HEK293 (cell line): ENCODE measurements around the gene TBC1D22A.

Source experiments
- ZNF776 ChIP-seq: fragments of 450-650 bp; formaldehyde crosslinking; IDR thresholded peaks from 2 replicates; pipeline ENCODE4 v1.5.0; 2017; ENCODE audit warnings: missing biosample characterization, missing genetic modification characterization, borderline replicate concordance
- TF ChIP-seq, protein P1 (sequence below): fragments of 450-650 bp; formaldehyde crosslinking; IDR thresholded peaks from 2 replicates; pipeline ENCODE4 v1.5.1; 2016; ENCODE audit warnings: missing biosample characterization, missing genetic modification characterization

DNA sequence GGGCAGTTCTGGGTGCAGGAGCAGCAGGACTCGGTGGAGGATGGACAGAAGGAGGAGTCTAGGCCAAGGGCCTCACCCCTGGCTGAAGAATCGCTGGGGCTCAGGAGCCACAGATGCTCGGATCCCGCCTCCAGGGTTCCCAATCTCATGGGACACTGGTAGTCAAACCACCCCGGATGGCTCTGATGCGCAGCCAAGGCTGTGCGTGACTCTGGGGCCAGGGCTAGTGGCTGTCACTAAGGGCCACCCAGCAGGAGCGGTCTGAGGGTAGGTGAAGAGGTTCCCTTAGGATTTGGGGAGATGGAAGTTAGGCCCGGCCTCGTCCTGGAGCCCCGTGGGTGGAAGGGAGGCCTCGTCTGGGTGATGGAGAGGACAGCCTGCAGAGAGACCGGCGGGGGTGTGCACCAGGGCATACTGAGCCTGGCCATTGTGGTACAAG is 300.6 kb downstream of the TBC1D22A start:
- no peak for TF ChIP-seq ZNF776
- TF ChIP-seq, protein P1, sequence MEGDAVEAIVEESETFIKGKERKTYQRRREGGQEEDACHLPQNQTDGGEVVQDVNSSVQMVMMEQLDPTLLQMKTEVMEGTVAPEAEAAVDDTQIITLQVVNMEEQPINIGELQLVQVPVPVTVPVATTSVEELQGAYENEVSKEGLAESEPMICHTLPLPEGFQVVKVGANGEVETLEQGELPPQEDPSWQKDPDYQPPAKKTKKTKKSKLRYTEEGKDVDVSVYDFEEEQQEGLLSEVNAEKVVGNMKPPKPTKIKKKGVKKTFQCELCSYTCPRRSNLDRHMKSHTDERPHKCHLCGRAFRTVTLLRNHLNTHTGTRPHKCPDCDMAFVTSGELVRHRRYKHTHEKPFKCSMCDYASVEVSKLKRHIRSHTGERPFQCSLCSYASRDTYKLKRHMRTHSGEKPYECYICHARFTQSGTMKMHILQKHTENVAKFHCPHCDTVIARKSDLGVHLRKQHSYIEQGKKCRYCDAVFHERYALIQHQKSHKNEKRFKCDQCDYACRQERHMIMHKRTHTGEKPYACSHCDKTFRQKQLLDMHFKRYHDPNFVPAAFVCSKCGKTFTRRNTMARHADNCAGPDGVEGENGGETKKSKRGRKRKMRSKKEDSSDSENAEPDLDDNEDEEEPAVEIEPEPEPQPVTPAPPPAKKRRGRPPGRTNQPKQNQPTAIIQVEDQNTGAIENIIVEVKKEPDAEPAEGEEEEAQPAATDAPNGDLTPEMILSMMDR (tag by site-specific recombination), result no peak
